Measurements from ENCODE around the gene CHRNE.
"Not testable (repeated sequence)": the region's sequence is repeated elsewhere in the genome, so short reads cannot be mapped to it uniquely, and the experiment has no call there.

The CHRNE gene

DNA sequence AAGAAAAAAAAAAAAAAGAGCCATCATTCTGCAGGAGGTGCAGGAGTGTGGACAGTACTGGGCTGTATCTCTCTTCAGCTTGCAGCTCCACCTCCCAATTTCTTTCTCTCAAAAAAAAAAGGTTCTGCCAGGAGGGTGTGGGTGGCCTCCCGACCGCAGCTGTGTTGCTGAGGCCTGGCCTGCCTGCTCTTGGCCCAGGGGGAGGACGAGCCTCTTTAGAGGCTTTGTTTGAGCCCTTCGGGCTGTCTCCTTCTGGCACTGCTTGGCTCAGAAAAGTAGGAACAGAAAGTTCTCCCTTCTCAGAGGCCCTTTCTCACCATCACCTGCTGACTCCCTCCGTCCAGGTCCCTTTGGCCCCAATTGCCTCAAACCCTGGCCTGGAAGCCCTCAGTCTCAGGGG is 25.8 kb downstream of the CHRNE start:
- H3K4me3 ChIP-seq: no peak overlapping the region

DNA sequence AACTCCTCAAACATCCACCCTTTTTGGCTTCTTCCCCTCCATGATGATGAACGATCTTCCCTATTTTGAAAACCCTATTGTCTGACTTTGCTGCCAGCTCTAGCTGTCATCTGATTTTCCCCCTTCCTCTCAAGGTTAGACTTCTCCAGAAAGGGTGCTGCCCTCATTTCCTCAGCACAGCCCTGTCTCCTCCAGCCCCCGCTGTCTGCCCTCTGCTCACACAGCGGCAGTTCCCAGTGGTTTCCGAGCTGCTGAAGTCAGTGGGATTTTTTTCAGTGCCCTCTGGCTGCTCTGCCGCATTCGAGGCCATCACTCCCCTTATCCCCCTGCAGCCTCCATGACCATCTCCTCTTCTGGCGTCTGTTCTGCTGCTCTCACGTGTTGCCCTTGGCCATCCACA is 30.1 kb downstream of the CHRNE start:
- no peak overlapping the region for H3K4me3 ChIP-seq
- H3K9me3 ChIP-seq: no peaks in the 10 kb centered on the region
- in situ Hi-C loops (cut with MboI; ENCODE audit: low sequenced_read_pairs): no loop called here
- no peaks in the 10 kb centered on the region for H3K4me1 ChIP-seq
- no peaks in the 10 kb centered on the region; the same call in 1 of the 2 replicates for H3K36me3 ChIP-seq (replicated peaks)
- H3K27me3 ChIP-seq (ENCODE audit: low read depth): no peaks in the 10 kb centered on the region
- DNase-seq (ENCODE audit: low spot score in 2 of 2): no peak

More for the DNA sequence above, 25.8 kb downstream of the CHRNE start:
- in situ Hi-C loops (cut with MboI; ENCODE audit: low sequenced_read_pairs): no loop called here
- no peak for DNase-seq (ENCODE audit: low spot score in 2 of 2)
- Histone ChIP-seq H3K36me3 (replicated peaks) (peaks cover 6% of the 10 kb centered on the region), H3K9me3 (no peaks in the 10 kb centered on the region), H3K27me3 (ENCODE audit: low read depth) (no peaks in the 10 kb centered on the region), H3K4me1 (no peaks in the 10 kb centered on the region)

DNA sequence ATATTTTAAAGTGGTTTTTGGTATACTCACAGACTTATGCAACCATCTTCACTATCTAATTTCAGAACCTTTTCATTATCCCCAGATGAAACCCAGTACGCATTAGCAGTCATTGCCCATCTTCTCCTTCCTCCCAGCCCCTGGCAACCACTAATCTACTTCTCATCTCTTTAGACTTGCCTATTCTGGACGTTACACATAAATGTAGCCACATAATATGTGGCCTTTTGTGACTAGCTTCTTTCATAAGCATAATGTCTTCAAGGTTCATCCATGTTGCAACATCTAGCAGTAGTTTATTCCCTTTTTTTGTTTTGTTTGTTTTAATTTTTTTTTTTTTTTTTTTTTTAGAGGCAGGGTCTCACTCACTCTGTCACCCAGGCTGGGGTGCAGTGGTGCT is 32.0 kb downstream of the CHRNE start:
- no peak overlapping the region for H3K4me3 ChIP-seq
- no peaks in the 10 kb centered on the region for H3K4me1 ChIP-seq
- in situ Hi-C loops (cut with MboI; ENCODE audit: low sequenced_read_pairs): no loop called here
- DNase-seq (ENCODE audit: low spot score in 2 of 2): no peak
- no peaks in the 10 kb centered on the region; the same call in 1 of the 2 replicates for H3K36me3 ChIP-seq (replicated peaks)
- no peaks in the 10 kb centered on the region for H3K27me3 ChIP-seq (ENCODE audit: low read depth)
- H3K9me3 ChIP-seq: no peaks in the 10 kb centered on the region

DNA sequence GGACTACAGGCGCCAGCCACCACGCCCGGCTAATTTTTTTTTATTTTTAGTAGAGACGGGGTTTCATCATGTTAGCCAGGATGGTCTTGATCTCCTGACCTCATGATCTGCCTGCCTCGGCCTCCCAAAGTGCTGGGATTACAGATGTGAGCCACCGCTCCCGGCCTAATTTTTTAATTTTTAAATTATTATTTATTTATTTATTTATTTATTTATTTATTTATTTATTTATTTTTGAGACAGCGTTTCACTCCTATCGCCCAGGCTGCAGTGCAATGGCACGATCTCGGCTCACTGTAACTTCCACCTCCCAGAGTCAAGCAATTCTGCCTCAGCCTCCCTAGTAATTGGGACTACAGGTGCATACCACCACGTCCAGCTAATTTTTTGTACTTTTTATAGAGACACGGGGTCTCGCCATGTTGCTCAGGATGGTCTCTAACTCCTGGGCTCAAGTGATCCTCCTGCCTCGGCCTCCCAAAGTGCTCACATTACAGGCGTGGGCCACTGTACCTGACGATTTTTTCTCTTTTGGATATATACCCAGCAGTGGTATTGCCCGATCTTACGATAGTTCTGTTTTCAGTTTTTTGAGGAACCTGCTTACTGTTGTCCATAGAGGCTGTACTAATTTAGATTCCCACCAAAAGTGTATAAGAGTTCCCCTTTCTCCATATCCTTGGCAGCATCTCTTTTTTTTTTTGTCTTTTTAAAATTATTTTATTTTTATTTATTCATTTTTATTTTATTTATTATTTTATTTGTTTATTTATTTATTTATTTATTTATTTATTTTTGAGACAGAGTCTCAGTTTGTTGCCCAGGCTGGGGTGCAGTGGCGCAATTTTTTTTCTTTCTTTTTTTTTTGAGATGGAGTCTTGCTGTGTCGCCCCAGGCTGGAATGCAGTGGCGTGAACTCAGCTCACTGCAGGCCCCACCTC is 33.6 kb downstream of the CHRNE start:
- H3K4me1 ChIP-seq; DNase-seq (ENCODE audit: low spot score in 2 of 2); H3K36me3 ChIP-seq (replicated peaks); in situ Hi-C loops (cut with MboI; ENCODE audit: low sequenced_read_pairs); H3K27me3 ChIP-seq (ENCODE audit: low read depth); H3K9me3 ChIP-seq; H3K4me3 ChIP-seq: not testable (repeated sequence)

DNA sequence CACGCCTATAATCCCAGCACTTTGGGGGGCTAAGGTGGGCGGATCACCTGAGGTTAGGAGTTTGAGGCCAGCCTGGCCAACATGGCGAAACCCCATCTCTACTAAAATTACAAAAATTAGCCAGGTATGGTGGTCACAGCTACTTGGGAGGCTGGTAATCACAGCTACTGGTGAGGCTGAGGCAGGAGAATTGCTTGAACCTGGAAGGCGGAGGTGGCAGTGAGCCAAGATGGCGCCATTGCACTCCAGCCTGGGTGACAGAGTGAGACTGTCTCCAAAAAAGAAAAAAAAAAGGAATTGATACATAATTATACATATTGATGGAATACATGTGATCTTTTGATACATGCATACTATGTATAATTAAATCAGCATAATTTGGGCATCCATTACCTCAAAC is 35.4 kb downstream of the CHRNE start:
- H3K27me3 ChIP-seq (ENCODE audit: low read depth); H3K9me3 ChIP-seq; in situ Hi-C loops (cut with MboI; ENCODE audit: low sequenced_read_pairs); H3K36me3 ChIP-seq (replicated peaks); H3K4me1 ChIP-seq; H3K4me3 ChIP-seq; DNase-seq (ENCODE audit: low spot score in 2 of 2): not testable (repeated sequence)

DNA sequence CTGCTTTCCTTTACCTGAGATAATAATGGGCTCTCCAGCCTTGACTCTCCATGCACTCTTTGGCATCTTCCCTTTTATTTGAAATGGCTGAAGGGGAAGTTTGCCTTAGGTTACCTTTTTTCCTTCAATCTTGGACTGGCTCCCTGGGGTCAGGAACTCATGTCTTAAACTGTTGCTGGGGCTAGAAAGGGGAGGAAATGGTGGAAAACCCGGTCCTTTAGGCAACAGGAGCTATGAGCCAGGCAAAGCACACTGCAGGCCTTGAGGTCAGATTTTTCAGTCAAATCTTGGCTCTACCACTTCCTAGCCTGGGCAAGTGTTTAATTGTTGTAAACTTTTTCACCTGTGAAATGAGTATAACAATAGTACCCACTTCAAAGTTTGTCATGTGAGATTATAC is 39.6 kb downstream of the CHRNE start:
- DNase-seq (ENCODE audit: low spot score in 2 of 2): no peak
- Histone ChIP-seq H3K36me3 (replicated peaks) (no peaks in the 10 kb centered on the region), H3K4me1 (no peaks in the 10 kb centered on the region), H3K9me3 (no peaks in the 10 kb centered on the region), H3K27me3 (ENCODE audit: low read depth) (no peaks in the 10 kb centered on the region), H3K4me3 (no peak overlapping the region)
- in situ Hi-C loops (cut with MboI; ENCODE audit: low sequenced_read_pairs): no loop called here

DNA sequence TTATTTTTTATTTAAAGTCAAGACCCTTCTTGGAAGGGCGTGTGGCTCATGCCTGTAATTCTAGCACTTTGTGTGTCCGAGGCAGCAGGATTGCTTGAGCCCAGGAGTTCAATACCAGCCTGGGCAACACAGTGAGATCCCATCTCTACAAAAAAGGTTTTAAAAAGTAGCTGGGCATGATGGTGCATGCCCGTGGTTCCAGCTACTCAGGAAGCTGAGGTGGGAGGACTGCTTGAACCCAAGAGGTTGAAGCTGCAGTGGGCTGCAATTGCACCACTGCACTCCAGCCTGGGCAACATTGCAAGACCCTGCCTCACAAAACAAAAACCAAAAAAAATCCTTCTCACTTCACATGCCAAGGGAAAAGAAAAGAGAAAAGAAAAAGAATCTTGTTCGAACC is 40.2 kb downstream of the CHRNE start:
- H3K9me3 ChIP-seq: no peaks in the 10 kb centered on the region
- H3K27me3 ChIP-seq (ENCODE audit: low read depth): no peaks in the 10 kb centered on the region
- no peaks in the 10 kb centered on the region for H3K36me3 ChIP-seq (replicated peaks)
- no peak for DNase-seq (ENCODE audit: low spot score in 2 of 2)
- H3K4me3 ChIP-seq: no peak overlapping the region
- in situ Hi-C loops (cut with MboI; ENCODE audit: low sequenced_read_pairs): no loop called here
- H3K4me1 ChIP-seq: peaks cover 3% of the 10 kb centered on the region; the same call in 1 of the 2 replicates

DNA sequence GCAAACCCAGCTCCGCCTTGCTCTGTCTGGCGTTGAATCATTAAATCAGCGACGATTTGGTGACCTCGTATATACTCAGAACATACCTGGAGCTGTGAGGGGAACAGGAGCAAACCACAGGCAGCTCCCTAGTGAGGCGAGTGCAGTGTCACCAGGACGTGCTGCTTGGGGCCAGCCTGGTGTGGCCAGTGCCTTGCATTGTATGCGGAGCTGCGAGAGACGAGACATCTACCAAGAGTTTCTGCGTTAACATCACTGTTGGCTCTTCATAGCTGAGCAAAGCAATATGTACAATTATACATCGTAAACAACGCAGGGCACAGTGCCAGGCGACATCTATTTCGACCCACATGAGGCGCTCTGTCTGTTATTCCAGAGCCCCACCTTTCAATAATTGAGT is 41.8 kb downstream of the CHRNE start:
- in situ Hi-C loops (cut with MboI; ENCODE audit: low sequenced_read_pairs): no loop called here
- H3K27me3 ChIP-seq (ENCODE audit: low read depth): no peaks in the 10 kb centered on the region
- H3K36me3 ChIP-seq (replicated peaks): no peaks in the 10 kb centered on the region
- no peak for DNase-seq (ENCODE audit: low spot score in 2 of 2)
- H3K4me3 ChIP-seq: no peak overlapping the region
- peaks cover 3% of the 10 kb centered on the region; the same call in 1 of the 2 replicates for H3K4me1 ChIP-seq
- no peaks in the 10 kb centered on the region for H3K9me3 ChIP-seq

DNA sequence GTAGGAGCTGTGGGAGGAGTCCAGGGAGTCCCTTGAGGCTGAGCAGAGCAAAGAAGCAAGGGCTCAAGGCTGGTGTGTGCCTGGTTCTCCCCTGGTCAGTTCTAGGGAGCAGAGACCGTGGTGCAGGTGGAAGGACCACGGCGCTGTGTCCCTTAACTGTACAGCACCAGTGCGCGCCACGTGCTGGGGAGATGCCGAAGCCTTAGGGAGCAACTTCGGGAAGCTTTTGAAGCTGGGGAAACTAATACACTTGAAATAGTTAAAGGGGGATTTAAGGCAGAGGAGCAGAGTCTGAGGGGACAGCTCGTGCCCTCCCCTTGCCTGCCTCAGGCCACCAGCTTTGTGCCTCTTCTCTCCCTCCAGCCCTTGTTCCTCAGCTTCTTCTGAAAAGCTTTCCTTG is 42.2 kb downstream of the CHRNE start:
- Histone ChIP-seq H3K36me3 (replicated peaks) (no peaks in the 10 kb centered on the region), H3K27me3 (ENCODE audit: low read depth) (no peaks in the 10 kb centered on the region), H3K9me3 (no peaks in the 10 kb centered on the region), H3K4me1 (peaks cover 3% of the 10 kb centered on the region; the same call in 1 of the 2 replicates), H3K4me3 (no peak overlapping the region)
- in situ Hi-C loops (cut with MboI; ENCODE audit: low sequenced_read_pairs): no loop called here
- no peak for DNase-seq (ENCODE audit: low spot score in 2 of 2)

DNA sequence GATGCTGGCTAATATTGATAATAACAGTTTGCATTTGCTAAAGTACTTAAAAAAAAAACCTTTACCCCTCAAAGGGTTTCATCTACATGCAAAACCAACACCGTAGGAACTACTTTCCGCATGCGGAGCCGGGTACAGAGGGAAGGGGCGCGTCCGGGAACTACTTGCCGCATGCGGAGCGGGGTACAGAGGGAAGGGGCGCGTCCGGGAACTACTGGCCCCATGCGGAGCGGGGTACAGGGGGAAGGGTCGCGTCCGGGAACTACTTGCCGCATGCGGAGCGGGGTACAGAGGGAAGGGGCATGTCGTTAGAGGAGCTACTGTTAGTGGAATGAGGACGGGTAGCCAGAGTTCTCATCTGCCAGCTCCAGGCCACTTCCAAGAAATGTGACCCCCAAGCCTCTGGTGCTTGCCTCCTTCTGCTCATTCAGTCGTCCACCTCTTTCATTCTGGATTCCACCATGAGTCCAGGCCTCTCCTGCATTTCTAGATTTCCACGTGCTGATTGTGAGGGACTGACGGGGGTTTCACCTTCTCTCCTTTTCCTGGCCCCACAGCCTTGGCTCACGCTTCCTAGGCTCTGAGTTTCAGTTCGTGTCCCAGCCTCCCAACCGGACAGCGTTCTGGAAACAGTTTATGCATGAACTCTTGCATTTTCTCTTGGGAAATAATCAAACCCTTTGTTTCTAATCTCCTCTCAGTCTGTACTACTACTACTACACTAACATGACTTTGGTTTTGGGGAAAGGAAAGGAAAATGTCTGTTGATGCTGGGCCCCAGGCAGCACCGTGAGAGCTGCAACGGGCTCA is 42.9 kb downstream of the CHRNE start:
- Histone ChIP-seq H3K27me3 (ENCODE audit: low read depth) (no peaks in the 10 kb centered on the region), H3K36me3 (replicated peaks) (no peaks in the 10 kb centered on the region), H3K9me3 (no peaks in the 10 kb centered on the region), H3K4me1 (peaks cover 3% of the 10 kb centered on the region; the same call in 1 of the 2 replicates), H3K4me3 (no peak overlapping the region)
- DNase-seq (ENCODE audit: low spot score in 2 of 2): no peak
- in situ Hi-C loops (cut with MboI; ENCODE audit: low sequenced_read_pairs): no loop called here

DNA sequence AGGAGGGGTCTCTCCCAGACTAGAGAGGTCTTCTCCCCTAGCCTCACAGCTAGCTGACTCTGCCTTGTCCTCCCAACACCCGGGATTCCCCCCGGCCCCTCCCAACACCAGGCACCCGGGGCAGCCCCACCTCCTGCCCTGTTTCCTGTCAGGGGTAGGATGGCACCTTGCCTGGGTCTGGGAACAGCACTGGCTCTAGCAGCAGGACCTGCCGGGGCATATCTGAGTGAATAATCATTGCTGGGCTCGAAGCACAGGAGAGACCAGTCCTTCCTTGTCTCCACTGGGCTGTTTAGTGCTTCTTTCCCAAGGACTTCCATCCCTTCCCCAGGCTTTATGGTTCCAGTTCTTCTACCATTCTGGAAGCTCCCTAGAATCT is 44.0 kb downstream of the CHRNE start:
- Histone ChIP-seq H3K9me3 (no peaks in the 10 kb centered on the region), H3K4me3 (no peak overlapping the region), H3K4me1 (peaks cover 3% of the 10 kb centered on the region; the same call in 1 of the 2 replicates), H3K27me3 (ENCODE audit: low read depth) (no peaks in the 10 kb centered on the region), H3K36me3 (replicated peaks) (no peaks in the 10 kb centered on the region)
- DNase-seq (ENCODE audit: low spot score in 2 of 2): no peak
- in situ Hi-C loops (cut with MboI; ENCODE audit: low sequenced_read_pairs): no loop called here

DNA sequence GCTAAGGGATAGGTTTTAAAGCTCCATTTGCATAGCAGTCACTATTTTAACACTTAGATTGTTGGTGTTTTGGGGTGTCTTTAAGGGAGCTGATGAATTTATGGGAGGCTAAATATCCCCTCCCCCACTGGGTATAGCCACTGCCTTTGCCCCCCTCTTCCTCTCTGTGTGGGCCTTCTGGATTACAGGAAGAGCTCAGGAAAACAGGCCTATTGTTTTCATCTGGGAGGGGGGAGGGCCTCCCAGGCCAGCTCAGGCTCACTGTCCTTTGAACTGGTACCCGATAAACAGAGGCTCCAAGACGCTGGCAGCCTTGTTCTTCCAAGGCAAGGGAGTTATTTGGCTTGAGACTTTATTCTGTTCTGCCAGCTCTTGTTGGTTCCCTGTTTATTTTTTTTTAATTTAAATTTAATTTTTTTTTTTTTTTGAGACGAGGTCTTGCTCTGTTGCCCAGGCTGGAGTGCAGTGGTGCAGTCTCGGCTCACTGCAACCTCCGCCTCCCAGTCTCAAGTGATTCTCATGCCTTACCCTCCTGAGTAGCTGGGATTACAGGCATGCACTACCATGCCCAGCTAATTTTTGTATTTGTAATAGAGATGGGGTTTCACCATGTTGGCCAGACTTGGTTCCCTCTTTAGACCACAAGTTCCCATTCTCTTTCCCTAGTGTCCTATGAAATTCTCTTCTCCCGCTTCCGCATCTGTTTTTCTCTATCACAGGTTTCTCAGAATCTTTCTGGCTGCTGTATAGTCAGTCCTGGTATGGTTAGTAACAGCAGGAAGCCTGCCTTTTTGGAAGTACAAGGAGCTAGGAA is 44.6 kb downstream of the CHRNE start:
- Histone ChIP-seq H3K4me1 (peaks cover 3% of the 10 kb centered on the region; the same call in 1 of the 2 replicates), H3K27me3 (ENCODE audit: low read depth) (no peaks in the 10 kb centered on the region), H3K36me3 (replicated peaks) (no peaks in the 10 kb centered on the region), H3K4me3 (no peak overlapping the region), H3K9me3 (no peaks in the 10 kb centered on the region)
- DNase-seq (ENCODE audit: low spot score in 2 of 2): no peak
- in situ Hi-C loops (cut with MboI; ENCODE audit: low sequenced_read_pairs): no loop called here

DNA sequence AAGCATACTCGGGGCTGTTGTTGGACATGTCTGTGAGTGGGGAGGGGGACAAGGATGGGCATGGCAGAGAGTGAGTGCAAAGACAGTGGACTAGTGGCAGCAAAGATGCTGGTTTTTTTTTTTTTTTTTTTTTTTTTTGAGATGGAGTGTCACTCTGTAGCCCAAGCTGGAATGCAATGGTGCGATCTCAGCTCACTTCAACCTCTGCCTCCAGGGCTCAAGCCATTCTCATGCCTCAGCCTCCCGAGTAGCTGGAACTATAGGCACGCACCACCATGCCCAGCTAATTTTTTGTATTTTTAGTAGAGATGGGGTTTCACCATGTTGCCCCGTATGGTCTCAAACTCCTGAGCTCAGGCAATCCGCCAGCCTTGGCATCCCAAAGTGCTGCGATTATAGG is 45.6 kb downstream of the CHRNE start:
- H3K9me3 ChIP-seq; H3K27me3 ChIP-seq (ENCODE audit: low read depth); H3K4me3 ChIP-seq; H3K36me3 ChIP-seq (replicated peaks); DNase-seq (ENCODE audit: low spot score in 2 of 2); in situ Hi-C loops (cut with MboI; ENCODE audit: low sequenced_read_pairs); H3K4me1 ChIP-seq: not testable (repeated sequence)
